GM19463 (cell line): ENCODE data around the gene IL32.

ENCODE experiments used
- ATAC-seq: cut with Tn5 transposase; IDR thresholded peaks from one replicate; pipeline ENCODE4 v1.9.1; 2021; ENCODE audit warnings: mild to moderate bottlenecking, moderate library complexity; ENCODE audit not compliant: unreplicated experiment

Gene IL32

GRCh38 chr16:3027983-3028715 lies 37.3 kb upstream of the IL32 start:
- no peak for ATAC-seq

DNA sequence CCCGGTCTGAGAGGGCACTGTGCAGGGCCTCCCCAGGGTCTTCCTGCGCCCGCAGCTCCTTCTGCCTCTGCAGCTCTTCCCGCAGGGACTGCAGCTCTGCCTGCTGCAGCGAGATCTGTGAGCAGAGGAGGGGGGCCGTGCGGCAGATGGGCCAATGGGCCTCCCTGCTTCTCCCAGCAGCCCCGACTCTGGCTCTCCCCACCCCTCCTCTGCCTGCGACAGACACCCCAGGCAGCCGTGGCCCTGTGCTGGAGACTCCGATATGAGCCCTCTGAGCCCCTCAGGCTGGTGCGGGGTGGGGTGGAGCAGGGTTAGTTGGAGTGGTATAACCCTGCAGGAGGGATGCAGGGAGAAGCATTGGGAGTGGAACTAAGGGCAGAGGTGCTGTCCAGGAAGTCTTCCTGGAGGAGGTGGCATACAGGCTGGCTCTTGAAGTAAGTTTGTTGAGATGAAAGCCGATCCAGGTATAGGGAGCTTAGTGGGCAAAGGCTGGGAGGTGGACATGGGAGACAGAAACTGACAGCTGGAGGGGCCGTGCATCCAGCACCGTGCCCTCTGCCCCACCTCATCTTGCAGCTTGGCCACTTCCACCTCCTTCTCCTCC lies 36.6 kb upstream of the IL32 start:
- no peak for ATAC-seq

DNA sequence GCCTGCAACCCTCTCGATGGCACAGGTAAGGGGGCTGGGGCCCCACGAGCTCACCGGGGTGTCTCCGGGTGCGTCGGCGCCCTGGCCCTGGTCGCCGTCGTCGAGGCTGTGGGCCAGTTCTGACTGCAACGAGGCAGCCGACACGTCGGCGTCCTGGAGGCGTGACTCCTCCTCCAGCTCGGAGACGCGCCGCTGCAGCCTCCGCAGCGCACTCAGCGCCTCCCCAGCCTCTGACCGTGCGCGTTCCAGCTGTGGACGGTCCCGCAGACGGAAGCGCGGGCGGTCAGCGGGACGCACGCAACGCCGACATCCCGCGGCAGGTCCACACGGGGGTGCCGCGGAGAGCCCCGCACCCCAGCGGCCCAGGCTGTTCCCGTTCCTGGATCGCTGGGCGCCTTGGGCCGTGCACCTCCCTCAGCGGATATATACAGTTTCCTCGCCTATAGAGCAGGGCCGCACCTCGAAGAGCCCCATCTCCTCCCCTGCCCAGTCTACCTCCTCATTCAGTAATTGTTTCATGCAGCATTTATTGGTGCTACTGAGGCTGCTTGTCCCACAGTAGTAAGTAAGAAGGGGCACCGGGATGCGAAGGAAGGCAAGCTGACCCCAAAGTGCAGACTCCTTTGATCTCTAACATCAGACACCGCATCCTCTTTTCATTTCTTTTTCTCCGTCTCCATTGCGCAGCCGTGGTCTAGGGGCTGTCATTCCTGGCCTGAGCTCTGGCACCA lies 35.8 kb upstream of the IL32 start:
- no peak for ATAC-seq

- no peak for ATAC-seq
These were observed 34.9 kb upstream of the IL32 start for GRCh38 chr16:3030222-3031212.

GRCh38 chr16:3032624-3033023 lies 32.8 kb upstream of the IL32 start:
- ATAC-seq: no peak

DNA sequence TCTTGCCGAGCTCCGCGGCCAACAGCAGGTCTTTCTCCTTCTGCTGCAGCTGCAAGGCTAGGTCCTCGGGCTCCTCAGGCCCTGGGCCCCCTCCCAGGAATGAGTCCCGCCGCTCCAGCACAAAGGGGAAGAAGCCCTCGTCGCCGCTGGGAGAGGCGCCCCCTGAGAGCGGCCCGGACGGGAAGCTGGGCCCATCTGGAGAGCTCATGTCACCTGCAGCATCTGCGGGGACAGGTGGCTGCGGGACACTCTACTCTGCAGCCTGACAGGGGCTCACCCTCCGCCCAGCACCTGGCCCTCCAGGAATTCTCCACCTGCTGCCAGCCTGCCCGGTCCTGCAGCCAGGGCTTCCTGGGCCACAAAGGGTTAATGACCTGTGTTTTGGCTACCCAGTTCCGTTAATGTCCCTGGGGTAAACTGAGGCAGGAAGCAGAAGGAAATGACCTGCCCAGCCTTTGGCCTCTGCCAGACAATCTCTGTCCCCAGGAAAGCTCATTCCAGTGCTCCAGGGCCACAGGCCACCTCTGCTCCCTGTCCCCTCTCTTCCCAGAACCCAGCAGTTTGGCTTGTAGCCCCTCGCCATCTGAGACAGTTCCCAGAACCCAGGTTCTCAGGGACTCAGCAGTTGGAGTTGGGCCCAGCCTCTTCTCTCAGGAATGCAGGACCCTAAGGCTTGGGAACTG lies 30.0 kb upstream of the IL32 start:
- no peak for ATAC-seq

- no peak for ATAC-seq
These were observed 29.3 kb upstream of the IL32 start for GRCh38 chr16:3035972-3036725.

GRCh38 chr16:3036726-3037315 lies 28.6 kb upstream of the IL32 start, which contains the start of gene BICDL2:
TSS of gene BICDL2 (minus strand) at chr16:3036944. CDS start at chr16:3035496, 1,448 bp downstream.
- ATAC-seq: no peak

- ATAC-seq: no peak
These were observed 27.2 kb upstream of the IL32 start for GRCh38 chr16:3038256-3038655.

GRCh38 chr16:3038896-3039295 lies 26.5 kb upstream of the IL32 start:
- ATAC-seq: no peak

GRCh38 chr16:3042376-3042775 lies 23.1 kb upstream of the IL32 start:
- no peak for ATAC-seq

DNA sequence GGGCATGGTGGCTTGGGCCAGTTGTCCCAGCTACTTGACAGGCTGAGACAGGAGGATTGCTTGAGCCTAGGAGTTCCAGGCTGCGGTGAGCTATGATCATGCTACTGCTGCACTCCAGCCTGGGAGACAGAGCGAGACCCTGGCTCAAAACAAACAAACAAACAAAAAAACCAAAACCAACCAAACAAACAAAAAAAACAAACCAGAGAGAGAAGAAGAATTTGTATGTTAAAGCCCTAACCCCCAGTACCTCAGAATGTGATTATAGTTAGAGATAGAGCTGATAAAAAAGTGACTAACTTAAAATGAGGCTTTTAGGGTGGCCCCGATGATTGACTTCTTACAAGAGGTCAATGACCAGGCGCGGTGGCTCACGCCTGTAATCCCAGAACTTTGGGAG lies 20.7 kb upstream of the IL32 start:
- no peak for ATAC-seq

DNA sequence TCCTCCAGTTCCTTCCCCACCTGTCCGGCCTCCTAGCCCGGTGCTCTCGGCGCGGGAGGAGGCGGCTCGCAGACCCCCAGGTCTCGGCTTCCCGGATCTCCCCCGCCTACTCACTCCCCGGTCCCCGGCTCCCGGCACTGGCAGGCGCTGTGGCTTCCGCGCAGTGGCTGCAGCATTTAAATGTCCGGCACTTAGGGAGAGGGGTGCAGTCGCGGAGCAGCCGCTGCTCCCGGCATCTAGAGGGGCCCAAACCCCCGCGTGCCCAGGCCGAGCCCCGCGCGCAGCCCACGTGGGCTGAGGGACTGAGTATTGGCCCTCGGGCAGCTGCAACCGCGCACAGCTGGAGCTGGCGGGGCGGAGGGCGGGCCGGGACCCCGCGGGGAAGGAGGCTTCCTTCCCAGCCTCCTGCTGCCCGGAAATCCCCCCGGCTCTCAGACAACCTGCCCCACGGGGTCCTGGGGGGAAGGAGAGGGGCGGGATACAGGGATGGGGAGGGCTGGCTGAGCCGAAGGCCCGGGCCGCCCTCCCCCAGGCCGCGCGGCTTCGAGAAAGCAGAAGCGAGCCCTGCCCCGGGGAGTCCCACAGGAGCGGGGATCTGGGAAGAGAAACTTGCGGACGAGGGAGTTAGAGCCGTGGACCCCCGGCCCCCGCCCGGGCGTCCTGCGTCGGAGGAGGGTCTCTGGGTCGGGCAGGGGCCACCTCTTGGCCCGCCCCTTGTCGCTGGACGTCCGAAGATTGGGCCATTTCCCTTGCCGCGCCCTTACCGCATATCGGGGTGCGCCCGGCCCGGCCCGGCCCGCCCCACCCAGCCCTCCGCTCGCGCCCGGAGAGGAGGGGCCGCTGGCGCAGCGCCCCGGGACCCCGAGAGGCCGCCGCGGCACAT lies 19.4 kb upstream of the IL32 start, which contains the start of gene MMP25:
MMP25 (plus strand) TSS at position 804 of the 883 bp plus-strand sequence. CDS start 357 bp downstream, outside the sequence.
- no peak for ATAC-seq

GRCh38 chr16:3046641-3047386 lies 18.6 kb upstream of the IL32 start:
- ATAC-seq: no peak

- no peak for ATAC-seq
These were observed 18.1 kb upstream of the IL32 start for GRCh38 chr16:3047387-3047720.

DNA sequence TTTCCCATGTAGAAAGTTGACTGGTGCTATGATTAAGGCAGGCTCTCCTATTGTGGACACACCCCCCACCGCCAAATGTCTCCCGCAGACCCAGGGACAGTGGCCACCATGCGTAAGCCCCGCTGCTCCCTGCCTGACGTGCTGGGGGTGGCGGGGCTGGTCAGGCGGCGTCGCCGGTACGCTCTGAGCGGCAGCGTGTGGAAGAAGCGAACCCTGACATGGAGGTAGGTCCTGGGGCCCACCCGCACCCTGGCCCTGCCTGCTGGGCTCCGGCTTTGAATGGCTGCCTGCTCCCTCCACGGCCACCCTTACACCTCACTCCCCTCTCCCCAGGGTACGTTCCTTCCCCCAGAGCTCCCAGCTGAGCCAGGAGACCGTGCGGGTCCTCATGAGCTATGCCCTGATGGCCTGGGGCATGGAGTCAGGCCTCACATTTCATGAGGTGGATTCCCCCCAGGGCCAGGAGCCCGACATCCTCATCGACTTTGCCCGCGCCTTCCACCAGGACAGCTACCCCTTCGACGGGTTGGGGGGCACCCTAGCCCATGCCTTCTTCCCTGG lies 15.4 kb upstream of the IL32 start:
- ATAC-seq: no peak

DNA sequence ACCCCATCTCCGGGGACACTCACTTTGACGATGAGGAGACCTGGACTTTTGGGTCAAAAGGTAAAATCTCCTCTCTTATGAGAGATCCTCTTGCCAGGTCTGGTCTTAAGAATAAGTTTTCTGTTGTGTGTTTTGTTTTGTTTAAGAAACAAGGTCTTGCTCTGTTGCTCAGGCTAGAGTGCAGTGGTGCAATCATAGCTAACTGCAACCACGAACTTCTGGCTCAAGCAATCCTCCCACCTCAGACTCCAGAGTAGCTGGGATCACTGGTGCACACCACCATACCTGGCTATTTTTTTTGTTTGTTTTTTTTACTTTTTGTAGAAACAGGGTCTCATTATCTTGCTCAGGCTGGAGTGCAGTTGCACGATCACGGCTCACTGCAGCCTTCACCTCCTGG lies 15.0 kb upstream of the IL32 start:
- no peak for ATAC-seq
